ENCODE results near the gene EFTUD2.
"Not testable (repeated sequence)": the region's sequence is repeated elsewhere in the genome, so short reads cannot be mapped to it uniquely, and the experiment has no call there.

The EFTUD2 gene

GRCh38 chr17:44899074-44899782 lies at the start of gene EFTUD2:
TSS of gene EFTUD2 (minus strand) at chr17:44899445. CDS start at chr17:44894521, 4,924 bp downstream.
- Histone ChIP-seq H3K27ac (ENCODE audit: low read length) (no peak within 1 kb of the TSS), H3K27me3 (ENCODE audit: control insufficient read depth, insufficient read depth, low read length) (no peaks in the 10 kb centered on the region), H3K9me3 (ENCODE audit: control insufficient read depth, insufficient read depth, low read length) (no peaks in the 10 kb centered on the region), H3K4me3 (ENCODE audit: low read length) (peak within 1 kb of the TSS; percentile 86), H3K36me3 (ENCODE audit: control insufficient read depth, insufficient read depth, low read length) (no peaks in the 10 kb centered on the region), H3K4me1 (ENCODE audit: control insufficient read depth, insufficient read depth, low read length) (no peaks in the 10 kb centered on the region)
- no CpG with 5 or more reads among the region's 54 CpGs for WGBS (ENCODE audit: insufficient coverage, insufficient read length)
- no peak for DNase-seq (ENCODE audit: low read depth, low spot score)

- H3K36me3 ChIP-seq (ENCODE audit: control insufficient read depth, insufficient read depth, low read length), result no peaks in the 10 kb centered on the region
- H3K27me3 ChIP-seq (ENCODE audit: control insufficient read depth, insufficient read depth, low read length), result no peaks in the 10 kb centered on the region
- no peaks in the 10 kb centered on the region for H3K4me1 ChIP-seq (ENCODE audit: control insufficient read depth, insufficient read depth, low read length)
- no peaks in the 10 kb centered on the region for H3K9me3 ChIP-seq (ENCODE audit: control insufficient read depth, insufficient read depth, low read length)
- WGBS (ENCODE audit: insufficient coverage, insufficient read length), result no CpG with 5 or more reads among the region's 7 CpGs
- no peak overlapping the region; the same call in 1 of the 2 replicates for H3K4me3 ChIP-seq (ENCODE audit: low read length)
- H3K27ac ChIP-seq (ENCODE audit: low read length), result no peak overlapping the region
- no peak for DNase-seq (ENCODE audit: low read depth, low spot score)
Observed at GRCh38 chr17:44948315-44948795, 49.1 kb upstream of the EFTUD2 start.

- Histone ChIP-seq H3K36me3 (ENCODE audit: control insufficient read depth, insufficient read depth, low read length) (no peaks in the 10 kb centered on the region), H3K4me3 (ENCODE audit: low read length) (peak within 1 kb of the TSS; percentile 97), H3K4me1 (ENCODE audit: control insufficient read depth, insufficient read depth, low read length) (no peaks in the 10 kb centered on the region), H3K27me3 (ENCODE audit: control insufficient read depth, insufficient read depth, low read length) (no peaks in the 10 kb centered on the region), H3K9me3 (ENCODE audit: control insufficient read depth, insufficient read depth, low read length) (no peaks in the 10 kb centered on the region), H3K27ac (ENCODE audit: low read length) (no peak within 1 kb of the TSS)
- WGBS (ENCODE audit: insufficient coverage, insufficient read length), result no CpG with 5 or more reads among the region's 62 CpGs
- DNase-seq (ENCODE audit: low read depth, low spot score), result peak; percentile 91
Observed at GRCh38 chr17:44947461-44948314, 48.4 kb upstream of the EFTUD2 start, which contains the start of gene KIF18B. TSS of gene KIF18B (minus strand) at chr17:44947773. CDS start at chr17:44936344, 11,429 bp downstream.

GRCh38 chr17:44945652-44946051 lies 46.4 kb upstream of the EFTUD2 start:
- H3K9me3 ChIP-seq (ENCODE audit: control insufficient read depth, insufficient read depth, low read length); H3K27ac ChIP-seq (ENCODE audit: low read length); H3K27me3 ChIP-seq (ENCODE audit: control insufficient read depth, insufficient read depth, low read length); H3K4me3 ChIP-seq (ENCODE audit: low read length); DNase-seq (ENCODE audit: low read depth, low spot score); H3K4me1 ChIP-seq (ENCODE audit: control insufficient read depth, insufficient read depth, low read length); H3K36me3 ChIP-seq (ENCODE audit: control insufficient read depth, insufficient read depth, low read length): not testable (repeated sequence)
- no CpG with 5 or more reads among the region's 10 CpGs for WGBS (ENCODE audit: insufficient coverage, insufficient read length)

- Histone ChIP-seq H3K4me1 (ENCODE audit: control insufficient read depth, insufficient read depth, low read length) (no peaks in the 10 kb centered on the region; the same call in 1 of the 2 replicates), H3K4me3 (ENCODE audit: low read length) (no peak overlapping the region), H3K27ac (ENCODE audit: low read length) (no peak overlapping the region)
Observed at GRCh38 chr17:44942456-44942855, 43.2 kb upstream of the EFTUD2 start.

GRCh38 chr17:44941712-44942331 lies 42.6 kb upstream of the EFTUD2 start:
- no CpG with 5 or more reads among the region's 9 CpGs for WGBS (ENCODE audit: insufficient coverage, insufficient read length)
- no peaks in the 10 kb centered on the region for H3K9me3 ChIP-seq (ENCODE audit: control insufficient read depth, insufficient read depth, low read length)
- H3K27me3 ChIP-seq (ENCODE audit: control insufficient read depth, insufficient read depth, low read length), result no peaks in the 10 kb centered on the region
- H3K36me3 ChIP-seq (ENCODE audit: control insufficient read depth, insufficient read depth, low read length), result no peaks in the 10 kb centered on the region
- no peak for DNase-seq (ENCODE audit: low read depth, low spot score)
- no peak overlapping the region for H3K27ac ChIP-seq (ENCODE audit: low read length)
- H3K4me3 ChIP-seq (ENCODE audit: low read length), result no peak overlapping the region
- H3K4me1 ChIP-seq (ENCODE audit: control insufficient read depth, insufficient read depth, low read length), result no peaks in the 10 kb centered on the region; the same call in 1 of the 2 replicates

More at GRCh38 chr17:44942456-44942855, 43.2 kb upstream of the EFTUD2 start:
- H3K9me3 ChIP-seq (ENCODE audit: control insufficient read depth, insufficient read depth, low read length), result no peaks in the 10 kb centered on the region
- no peak for DNase-seq (ENCODE audit: low read depth, low spot score)
- no CpG with 5 or more reads among the region's 4 CpGs for WGBS (ENCODE audit: insufficient coverage, insufficient read length)
- H3K36me3 ChIP-seq (ENCODE audit: control insufficient read depth, insufficient read depth, low read length), result no peaks in the 10 kb centered on the region
- no peaks in the 10 kb centered on the region for H3K27me3 ChIP-seq (ENCODE audit: control insufficient read depth, insufficient read depth, low read length)

- Histone ChIP-seq H3K4me3 (ENCODE audit: low read length) (no peak overlapping the region), H3K4me1 (ENCODE audit: control insufficient read depth, insufficient read depth, low read length) (no peaks in the 10 kb centered on the region; the same call in 1 of the 2 replicates), H3K27me3 (ENCODE audit: control insufficient read depth, insufficient read depth, low read length) (no peaks in the 10 kb centered on the region), H3K9me3 (ENCODE audit: control insufficient read depth, insufficient read depth, low read length) (no peaks in the 10 kb centered on the region), H3K36me3 (ENCODE audit: control insufficient read depth, insufficient read depth, low read length) (peaks cover 5% of the 10 kb centered on the region), H3K27ac (ENCODE audit: low read length) (no peak overlapping the region)
- 100% methylated on average over 1 of the region's 1 CpG for WGBS (ENCODE audit: insufficient coverage, insufficient read length)
- DNase-seq (ENCODE audit: low read depth, low spot score), result no peak
Observed at GRCh38 chr17:44940768-44941167, 41.5 kb upstream of the EFTUD2 start.

GRCh38 chr17:44940317-44940716 lies 41.1 kb upstream of the EFTUD2 start:
- Histone ChIP-seq H3K9me3 (ENCODE audit: control insufficient read depth, insufficient read depth, low read length) (no peaks in the 10 kb centered on the region), H3K4me3 (ENCODE audit: low read length) (no peak overlapping the region), H3K27ac (ENCODE audit: low read length) (no peak overlapping the region), H3K4me1 (ENCODE audit: control insufficient read depth, insufficient read depth, low read length) (no peaks in the 10 kb centered on the region; the same call in 1 of the 2 replicates), H3K27me3 (ENCODE audit: control insufficient read depth, insufficient read depth, low read length) (no peaks in the 10 kb centered on the region), H3K36me3 (ENCODE audit: control insufficient read depth, insufficient read depth, low read length) (peaks cover 9% of the 10 kb centered on the region)
- no peak for DNase-seq (ENCODE audit: low read depth, low spot score)
- WGBS (ENCODE audit: insufficient coverage, insufficient read length), result no CpG with 5 or more reads among the region's 4 CpGs

- WGBS (ENCODE audit: insufficient coverage, insufficient read length), result no CpG with 5 or more reads among the region's 9 CpGs
- Histone ChIP-seq H3K36me3 (ENCODE audit: control insufficient read depth, insufficient read depth, low read length) (peaks cover 50% of the 10 kb centered on the region), H3K4me3 (ENCODE audit: low read length) (no peak overlapping the region), H3K4me1 (ENCODE audit: control insufficient read depth, insufficient read depth, low read length) (no peaks in the 10 kb centered on the region), H3K9me3 (ENCODE audit: control insufficient read depth, insufficient read depth, low read length) (no peaks in the 10 kb centered on the region), H3K27me3 (ENCODE audit: control insufficient read depth, insufficient read depth, low read length) (no peaks in the 10 kb centered on the region), H3K27ac (ENCODE audit: low read length) (no peak overlapping the region)
- DNase-seq (ENCODE audit: low read depth, low spot score), result no peak
Observed at GRCh38 chr17:44935116-44935515, 35.9 kb upstream of the EFTUD2 start.

GRCh38 chr17:44934745-44935105 lies 35.5 kb upstream of the EFTUD2 start:
- Histone ChIP-seq H3K36me3 (ENCODE audit: control insufficient read depth, insufficient read depth, low read length) (peaks cover 50% of the 10 kb centered on the region), H3K27me3 (ENCODE audit: control insufficient read depth, insufficient read depth, low read length) (no peaks in the 10 kb centered on the region)

More at GRCh38 chr17:44934745-44935105, 35.5 kb upstream of the EFTUD2 start:
- Histone ChIP-seq H3K27ac (ENCODE audit: low read length) (no peak overlapping the region), H3K4me1 (ENCODE audit: control insufficient read depth, insufficient read depth, low read length) (no peaks in the 10 kb centered on the region), H3K4me3 (ENCODE audit: low read length) (no peak overlapping the region), H3K9me3 (ENCODE audit: control insufficient read depth, insufficient read depth, low read length) (no peaks in the 10 kb centered on the region)
- no peak for DNase-seq (ENCODE audit: low read depth, low spot score)
- WGBS (ENCODE audit: insufficient coverage, insufficient read length), result no CpG with 5 or more reads among the region's 10 CpGs
